ENCODE measurements around the gene NPR3.
A peak's percentile ranks its signal among the peaks of the same experiment; 100 is the strongest.

NPR3 gene, protein sequence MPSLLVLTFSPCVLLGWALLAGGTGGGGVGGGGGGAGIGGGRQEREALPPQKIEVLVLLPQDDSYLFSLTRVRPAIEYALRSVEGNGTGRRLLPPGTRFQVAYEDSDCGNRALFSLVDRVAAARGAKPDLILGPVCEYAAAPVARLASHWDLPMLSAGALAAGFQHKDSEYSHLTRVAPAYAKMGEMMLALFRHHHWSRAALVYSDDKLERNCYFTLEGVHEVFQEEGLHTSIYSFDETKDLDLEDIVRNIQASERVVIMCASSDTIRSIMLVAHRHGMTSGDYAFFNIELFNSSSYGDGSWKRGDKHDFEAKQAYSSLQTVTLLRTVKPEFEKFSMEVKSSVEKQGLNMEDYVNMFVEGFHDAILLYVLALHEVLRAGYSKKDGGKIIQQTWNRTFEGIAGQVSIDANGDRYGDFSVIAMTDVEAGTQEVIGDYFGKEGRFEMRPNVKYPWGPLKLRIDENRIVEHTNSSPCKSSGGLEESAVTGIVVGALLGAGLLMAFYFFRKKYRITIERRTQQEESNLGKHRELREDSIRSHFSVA

DNA sequence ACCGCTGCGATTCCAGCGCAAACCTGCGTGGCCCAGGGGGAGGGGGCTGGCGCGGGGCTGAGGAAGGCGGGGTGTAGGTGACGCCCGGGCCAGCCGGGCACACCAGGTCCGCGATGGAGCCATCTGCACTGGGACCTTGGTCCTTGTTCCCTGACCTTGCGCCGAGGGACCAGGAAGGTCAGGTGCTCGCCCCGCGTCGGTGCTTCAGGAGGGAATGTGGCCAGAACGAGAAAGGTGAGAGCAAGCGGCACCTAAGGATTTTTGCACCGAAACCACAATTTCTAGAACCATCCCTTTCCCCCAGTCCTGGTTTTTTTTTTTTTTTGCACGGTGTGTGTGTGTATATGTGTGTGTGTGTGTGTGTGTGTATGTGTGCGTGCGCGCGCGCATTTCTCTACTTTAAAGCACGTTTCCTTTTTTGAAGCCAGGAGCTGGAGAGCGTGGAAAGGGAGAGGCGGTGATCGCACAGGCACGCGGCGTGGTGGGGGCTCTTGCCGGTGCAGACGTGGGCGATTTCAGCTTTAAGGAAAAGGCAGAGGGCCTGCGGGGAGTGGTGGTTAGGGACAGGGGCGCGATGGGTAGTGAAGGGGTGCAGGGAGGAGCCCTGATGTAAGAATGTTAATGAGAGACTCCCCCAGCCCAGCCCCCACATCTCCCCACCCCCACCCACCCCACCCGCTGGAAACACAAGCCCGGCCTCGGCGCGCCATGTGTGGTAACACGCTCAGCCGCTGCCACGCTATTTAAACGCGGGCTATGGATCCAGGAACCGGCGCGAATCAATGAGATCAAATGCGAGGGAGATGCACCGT is at the start of gene NPR3:
TSS of gene NPR3 (plus strand) at position 772 of the 812 bp plus-strand sequence. CDS start 456 bp downstream, outside the sequence.
- Histone ChIP-seq H3K4me3 (peak within 1 kb of the TSS; percentile 87), H3K9ac (ENCODE audit: insufficient read length) (no peak within 1 kb of the TSS), H3K27ac (no peak within 1 kb of the TSS), H3K9me3 (ENCODE audit: low read depth, low read length) (no peaks in the 10 kb centered on the region), H3K36me3 (ENCODE audit: insufficient read depth, low read length) (no peaks in the 10 kb centered on the region)
- no peak for DNase-seq (ENCODE audit: low read depth, low spot score)
- no peak for TF ChIP-seq EZH2 (IDR thresholded peaks at IDR 0.05)
- TF ChIP-seq FOXP2 (optimal IDR thresholded peaks at IDR 0.05; ENCODE audit: control extremely low read depth, extremely low read length, insufficient read depth) = no peak
- TF ChIP-seq POLR2AphosphoS5 (IDR thresholded peaks at IDR 0.05; ENCODE audit: borderline replicate concordance, low read depth, low read length) = no peak

DNA sequence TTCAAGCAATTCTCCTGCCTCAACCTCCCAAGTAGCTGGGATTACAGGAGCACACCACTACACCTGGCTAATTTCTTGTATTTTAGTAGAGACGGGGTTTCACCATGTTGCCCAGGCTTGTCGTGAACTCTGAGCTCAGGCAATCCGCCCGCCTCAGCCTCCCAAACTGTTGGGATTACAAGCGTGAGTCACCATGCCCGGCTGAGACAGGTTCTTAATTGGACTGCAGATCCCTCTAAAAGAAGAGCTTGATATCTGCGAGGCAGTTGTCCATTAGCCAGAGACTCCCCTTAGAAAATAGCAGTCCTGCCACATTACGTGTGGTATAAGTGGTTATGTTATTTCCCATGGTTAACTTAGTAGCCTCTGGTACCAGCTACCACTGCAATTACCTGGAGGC is 46.6 kb upstream of the NPR3 start:
- Histone ChIP-seq H3K27ac (no peak overlapping the region), H3K9me3 (ENCODE audit: low read depth, low read length) (no peaks in the 10 kb centered on the region), H3K36me3 (ENCODE audit: insufficient read depth, low read length) (no peaks in the 10 kb centered on the region), H3K4me3 (no peak overlapping the region), H3K9ac (ENCODE audit: insufficient read length) (no peak overlapping the region)
- DNase-seq (ENCODE audit: low read depth, low spot score) = no peak
- no peak for TF ChIP-seq FOXP2 (optimal IDR thresholded peaks at IDR 0.05; ENCODE audit: control extremely low read depth, extremely low read length, insufficient read depth)
- no peak for TF ChIP-seq POLR2AphosphoS5 (IDR thresholded peaks at IDR 0.05; ENCODE audit: borderline replicate concordance, low read depth, low read length)
- no peak for TF ChIP-seq EZH2 (IDR thresholded peaks at IDR 0.05)

DNA sequence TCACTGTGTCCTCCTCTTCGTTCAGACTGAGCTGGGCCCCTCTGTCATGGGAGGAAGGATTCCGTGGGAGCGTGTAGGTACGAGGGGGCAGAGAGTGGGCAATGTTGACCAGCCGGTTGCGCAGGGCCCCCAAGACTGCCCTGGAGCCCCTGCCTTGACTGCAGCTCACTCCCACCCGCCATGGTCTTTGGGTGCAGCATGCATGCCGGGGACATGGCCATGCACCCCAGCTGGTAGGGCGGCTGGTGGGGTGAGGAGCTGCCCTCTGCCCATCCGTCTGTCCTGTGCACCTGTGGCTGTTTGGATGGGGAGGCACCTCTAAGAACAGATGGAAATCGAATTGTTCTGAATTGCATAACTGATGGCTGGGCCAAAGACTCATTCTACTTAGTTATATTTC is 42.6 kb upstream of the NPR3 start:
- Histone ChIP-seq H3K36me3 (ENCODE audit: insufficient read depth, low read length) (no peaks in the 10 kb centered on the region), H3K27ac (no peak overlapping the region), H3K4me3 (no peak overlapping the region), H3K9ac (ENCODE audit: insufficient read length) (no peak overlapping the region), H3K9me3 (ENCODE audit: low read depth, low read length) (0 out of 2 replicates have a peak, but pooled peaks cover 3% of the 10 kb centered on the region)
- TF ChIP-seq POLR2AphosphoS5 (IDR thresholded peaks at IDR 0.05; ENCODE audit: borderline replicate concordance, low read depth, low read length) (no peak), EZH2 (IDR thresholded peaks at IDR 0.05) (no peak), FOXP2 (optimal IDR thresholded peaks at IDR 0.05; ENCODE audit: control extremely low read depth, extremely low read length, insufficient read depth) (no peak)
- DNase-seq (ENCODE audit: low read depth, low spot score) = no peak

DNA sequence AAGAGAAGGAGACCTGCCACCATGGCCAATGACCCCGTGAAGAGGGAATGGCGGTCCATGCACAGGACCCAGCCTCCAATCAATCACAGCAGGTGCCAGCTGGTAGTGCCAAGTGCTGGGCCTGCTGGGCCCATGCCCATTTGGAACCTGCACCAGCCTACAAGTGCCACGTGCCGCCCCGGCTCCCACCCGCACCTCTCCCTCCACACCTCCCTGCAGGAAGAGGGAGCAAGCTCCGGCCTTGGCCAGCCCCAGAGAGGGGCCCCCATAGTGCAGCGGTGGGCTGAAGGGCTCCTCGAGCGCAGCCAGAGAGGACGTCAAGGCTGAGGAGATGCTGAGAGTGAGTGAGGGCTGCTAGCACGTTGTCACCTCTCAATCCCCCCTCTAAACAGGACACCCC is 37.8 kb upstream of the NPR3 start:
- Histone ChIP-seq H3K4me3 (no peak overlapping the region), H3K27ac (no peak overlapping the region), H3K9ac (ENCODE audit: insufficient read length) (no peak overlapping the region), H3K9me3 (ENCODE audit: low read depth, low read length) (0 out of 2 replicates have a peak, but pooled peaks cover 3% of the 10 kb centered on the region), H3K36me3 (ENCODE audit: insufficient read depth, low read length) (no peaks in the 10 kb centered on the region)
- TF ChIP-seq POLR2AphosphoS5 (IDR thresholded peaks at IDR 0.05; ENCODE audit: borderline replicate concordance, low read depth, low read length) (no peak), EZH2 (IDR thresholded peaks at IDR 0.05) (no peak), FOXP2 (optimal IDR thresholded peaks at IDR 0.05; ENCODE audit: control extremely low read depth, extremely low read length, insufficient read depth) (no peak)
- no peak for DNase-seq (ENCODE audit: low read depth, low spot score)

DNA sequence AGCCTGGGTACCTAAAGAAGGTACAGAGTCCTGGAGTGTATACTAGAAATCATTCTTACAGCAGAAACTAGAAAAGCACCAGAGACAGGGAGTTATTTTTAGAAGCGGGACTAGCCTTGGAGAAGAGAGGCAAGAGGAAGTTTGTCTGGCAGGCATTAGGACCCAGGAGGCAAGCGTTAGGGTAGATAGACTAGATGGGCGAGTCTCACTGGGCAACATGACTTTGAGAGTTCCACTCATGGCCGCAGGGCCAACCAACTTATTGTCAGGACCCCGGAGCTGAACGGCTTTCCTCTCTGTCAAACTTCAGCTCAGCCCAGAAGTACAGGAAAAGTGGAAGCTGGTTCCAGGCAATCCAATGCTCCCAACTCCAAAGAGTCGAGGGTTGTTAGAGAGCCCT is 34.1 kb upstream of the NPR3 start:
- no peak for DNase-seq (ENCODE audit: low read depth, low spot score)
- Histone ChIP-seq H3K9me3 (ENCODE audit: low read depth, low read length) (no peaks in the 10 kb centered on the region), H3K27ac (no peak overlapping the region), H3K36me3 (ENCODE audit: insufficient read depth, low read length) (no peaks in the 10 kb centered on the region), H3K9ac (ENCODE audit: insufficient read length) (no peak overlapping the region), H3K4me3 (no peak overlapping the region)
- TF ChIP-seq FOXP2 (optimal IDR thresholded peaks at IDR 0.05; ENCODE audit: control extremely low read depth, extremely low read length, insufficient read depth) (no peak), EZH2 (IDR thresholded peaks at IDR 0.05) (no peak), POLR2AphosphoS5 (IDR thresholded peaks at IDR 0.05; ENCODE audit: borderline replicate concordance, low read depth, low read length) (no peak)

DNA sequence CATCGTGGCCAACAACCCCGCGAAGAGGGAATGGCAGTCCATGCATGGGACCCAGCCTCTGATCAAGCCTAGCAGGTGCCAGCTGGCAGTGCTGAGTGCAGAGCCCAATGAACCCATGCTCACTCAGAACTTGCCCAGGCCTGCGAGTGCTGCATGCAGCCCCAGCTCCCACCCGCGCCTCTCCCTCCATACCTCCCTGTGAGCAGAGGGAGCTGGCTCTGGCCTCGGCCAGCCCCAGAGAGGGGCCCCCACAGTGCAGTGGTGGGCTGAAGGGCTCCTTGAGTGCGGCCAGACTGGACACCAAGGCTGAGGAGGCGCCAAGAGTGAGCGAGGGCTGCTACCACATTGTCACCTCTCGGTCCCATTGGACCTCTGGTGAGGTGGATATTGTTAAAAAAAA is 32.6 kb upstream of the NPR3 start:
- DNase-seq (ENCODE audit: low read depth, low spot score) = no peak
- Histone ChIP-seq H3K4me3 (no peak overlapping the region), H3K36me3 (ENCODE audit: insufficient read depth, low read length) (no peaks in the 10 kb centered on the region), H3K27ac (no peak overlapping the region), H3K9me3 (ENCODE audit: low read depth, low read length) (no peaks in the 10 kb centered on the region), H3K9ac (ENCODE audit: insufficient read length) (no peak overlapping the region)
- TF ChIP-seq EZH2 (IDR thresholded peaks at IDR 0.05) (no peak), FOXP2 (optimal IDR thresholded peaks at IDR 0.05; ENCODE audit: control extremely low read depth, extremely low read length, insufficient read depth) (no peak), POLR2AphosphoS5 (IDR thresholded peaks at IDR 0.05; ENCODE audit: borderline replicate concordance, low read depth, low read length) (no peak)

DNA sequence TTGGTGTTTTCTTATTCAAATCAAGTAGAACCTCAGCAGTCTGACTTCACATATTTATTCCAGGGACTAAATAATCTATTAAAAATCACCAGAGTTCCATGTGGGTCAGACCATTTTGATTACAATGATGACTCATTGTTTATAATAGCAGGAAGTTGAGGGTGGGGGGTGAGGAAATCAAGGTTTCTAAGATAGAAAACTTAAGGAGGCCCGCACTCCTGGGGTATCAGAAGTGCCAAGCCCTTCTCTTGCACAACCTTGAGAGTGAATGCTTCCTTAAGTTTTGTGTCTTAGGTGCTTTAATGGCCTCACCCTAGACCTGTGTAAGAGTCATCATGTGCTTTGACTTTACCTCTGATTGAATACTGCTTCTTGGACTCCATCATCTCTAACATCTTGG is 31.9 kb upstream of the NPR3 start:
- no peaks in the 10 kb centered on the region for H3K9me3 ChIP-seq (ENCODE audit: low read depth, low read length)
- TF ChIP-seq FOXP2 (optimal IDR thresholded peaks at IDR 0.05; ENCODE audit: control extremely low read depth, extremely low read length, insufficient read depth) (no peak), EZH2 (IDR thresholded peaks at IDR 0.05) (no peak), POLR2AphosphoS5 (IDR thresholded peaks at IDR 0.05; ENCODE audit: borderline replicate concordance, low read depth, low read length) (no peak)
- no peak overlapping the region for H3K27ac ChIP-seq
- DNase-seq (ENCODE audit: low read depth, low spot score) = no peak
- H3K9ac ChIP-seq (ENCODE audit: insufficient read length) = no peak overlapping the region
- no peak overlapping the region for H3K4me3 ChIP-seq
- no peaks in the 10 kb centered on the region for H3K36me3 ChIP-seq (ENCODE audit: insufficient read depth, low read length)

DNA sequence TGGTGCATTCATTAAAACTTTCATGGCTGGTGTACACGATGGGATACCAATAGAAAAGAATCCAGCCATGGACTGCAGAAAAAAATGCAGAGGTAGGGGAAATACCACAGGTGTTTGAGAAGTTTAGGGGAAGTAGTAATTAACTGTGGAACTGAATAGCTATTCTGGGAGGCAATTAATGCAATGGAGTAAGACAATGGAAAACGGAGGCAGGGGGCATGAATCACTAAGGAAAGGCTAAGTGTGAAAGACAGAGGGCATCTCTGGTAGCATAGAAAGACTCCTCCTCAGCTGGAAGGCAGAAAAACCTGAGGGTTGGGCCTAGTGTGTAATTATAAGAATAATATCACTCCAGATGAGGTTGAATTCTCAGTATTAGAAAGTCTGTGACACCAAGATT is 30.9 kb upstream of the NPR3 start:
- H3K4me3 ChIP-seq = no peak overlapping the region
- H3K9ac ChIP-seq (ENCODE audit: insufficient read length) = no peak overlapping the region
- no peaks in the 10 kb centered on the region for H3K36me3 ChIP-seq (ENCODE audit: insufficient read depth, low read length)
- DNase-seq (ENCODE audit: low read depth, low spot score) = no peak
- TF ChIP-seq FOXP2 (optimal IDR thresholded peaks at IDR 0.05; ENCODE audit: control extremely low read depth, extremely low read length, insufficient read depth) (no peak), POLR2AphosphoS5 (IDR thresholded peaks at IDR 0.05; ENCODE audit: borderline replicate concordance, low read depth, low read length) (no peak), EZH2 (IDR thresholded peaks at IDR 0.05) (no peak)
- H3K9me3 ChIP-seq (ENCODE audit: low read depth, low read length) = no peaks in the 10 kb centered on the region
- H3K27ac ChIP-seq = no peak overlapping the region

Measured in SK-N-MC (cell line).